Adipocyte (in vitro differentiated cells): ENCODE data around the gene STAMBPL1.
A peak's percentile ranks its signal among the peaks of the same experiment; 100 is the strongest.
"Not testable (repeated sequence)": the region's sequence is repeated elsewhere in the genome, so short reads cannot be mapped to it uniquely, and the experiment has no call there.

ENCODE experiments used
- DNase-seq: peaks from one replicate; pipeline ENCODE4 v3.0.0-alpha.2; 2015; ENCODE audit warnings: low read depth
- H3K27me3 ChIP-seq: replicated peaks from 2 replicates; pipeline ENCODE4 v1.7.0; 2013; ENCODE audit warnings: mild to moderate bottlenecking, low read length, moderate library complexity; ENCODE audit not compliant: control insufficient read depth, insufficient read depth
- H3K36me3 ChIP-seq: 2 replicates; pipeline ENCODE4 v1.7.0; 2013; ENCODE audit warnings: low read length, mild to moderate bottlenecking, moderate library complexity; ENCODE audit not compliant: control insufficient read depth, insufficient read depth, severe bottlenecking
- H3K4me1 ChIP-seq: 2 replicates; pipeline ENCODE4 v1.7.0; 2013; ENCODE audit warnings: mild to moderate bottlenecking, low read length, moderate library complexity; ENCODE audit not compliant: control insufficient read depth, insufficient read depth
- H3K4me3 ChIP-seq: 2 replicates; pipeline ENCODE4 v1.7.0; 2013; ENCODE audit warnings: mild to moderate bottlenecking, low read length, moderate library complexity
- H3K9ac ChIP-seq: 2 replicates; pipeline ENCODE4 v1.7.0; 2013; ENCODE audit warnings: mild to moderate bottlenecking, low read length, moderate library complexity
- H3K9me3 ChIP-seq: 2 replicates; pipeline ENCODE4 v1.7.0; 2013; ENCODE audit warnings: mild to moderate bottlenecking, low read length, moderate library complexity; ENCODE audit not compliant: control insufficient read depth

Gene STAMBPL1

DNA sequence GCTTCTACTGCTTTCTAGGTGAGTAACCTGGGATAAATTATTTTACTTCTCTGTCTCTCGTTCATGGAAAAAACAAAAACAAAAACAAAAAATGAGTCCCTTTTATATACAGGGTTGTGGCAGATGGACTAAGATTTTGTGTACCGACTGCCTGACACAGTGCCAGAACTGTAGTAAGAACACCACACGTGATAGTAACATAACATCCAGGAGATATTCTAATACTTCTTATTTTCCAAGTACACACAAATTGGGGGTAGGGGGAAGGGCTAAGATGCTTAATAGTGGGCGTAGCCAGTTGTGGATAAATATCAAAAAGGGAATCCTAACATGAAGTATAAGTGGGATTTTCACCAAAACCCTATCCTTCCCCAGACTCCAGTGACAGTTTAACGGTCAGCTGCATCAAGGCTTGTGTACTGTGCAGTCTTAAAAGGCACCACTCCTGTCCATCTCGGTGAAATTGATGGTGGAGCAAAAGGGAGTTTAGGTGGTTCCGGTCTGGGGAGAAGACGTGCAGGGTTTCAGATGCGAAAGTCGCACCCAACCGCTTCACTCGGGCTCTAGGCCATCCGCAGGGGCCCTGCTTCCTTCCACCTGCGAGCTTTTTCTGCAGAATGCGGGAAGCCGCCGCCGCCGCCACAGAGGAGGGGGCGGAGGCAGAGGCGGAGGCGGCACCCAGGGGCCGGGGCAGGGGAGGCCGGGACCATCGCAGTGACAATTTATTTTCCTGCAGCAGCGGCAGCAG lies at the start of gene STAMBPL1:
Gene STAMBPL1, plus strand, starts transcription at position 712 of the 748 bp plus-strand sequence. CDS start 21,464 bp downstream, outside the sequence.
- H3K27me3 ChIP-seq: no peaks in the 10 kb centered on the region
- DNase-seq: peak; percentile 33

GRCh38 chr10:88830643-88831268 lies 49.3 kb upstream of the STAMBPL1 start:
- Histone ChIP-seq H3K4me1 (peaks cover 5% of the 10 kb centered on the region), H3K9me3 (no peaks in the 10 kb centered on the region), H3K4me3 (no peak overlapping the region), H3K27me3 (no peaks in the 10 kb centered on the region), H3K9ac (no peak overlapping the region), H3K36me3 (no peaks in the 10 kb centered on the region)
- DNase-seq: no peak

More for the DNA sequence above, at the start of gene STAMBPL1:
- Histone ChIP-seq H3K9me3 (no peaks in the 10 kb centered on the region), H3K36me3 (no peaks in the 10 kb centered on the region), H3K4me3 (peak within 1 kb of the TSS; percentile 85), H3K9ac (peak within 1 kb of the TSS; percentile 87), H3K4me1 (peaks cover 31% of the 10 kb centered on the region)

- DNase-seq: no peak
- Histone ChIP-seq H3K36me3 (no peaks in the 10 kb centered on the region), H3K27me3 (no peaks in the 10 kb centered on the region)
These were observed 48.3 kb upstream of the STAMBPL1 start for GRCh38 chr10:88831709-88832108.

DNA sequence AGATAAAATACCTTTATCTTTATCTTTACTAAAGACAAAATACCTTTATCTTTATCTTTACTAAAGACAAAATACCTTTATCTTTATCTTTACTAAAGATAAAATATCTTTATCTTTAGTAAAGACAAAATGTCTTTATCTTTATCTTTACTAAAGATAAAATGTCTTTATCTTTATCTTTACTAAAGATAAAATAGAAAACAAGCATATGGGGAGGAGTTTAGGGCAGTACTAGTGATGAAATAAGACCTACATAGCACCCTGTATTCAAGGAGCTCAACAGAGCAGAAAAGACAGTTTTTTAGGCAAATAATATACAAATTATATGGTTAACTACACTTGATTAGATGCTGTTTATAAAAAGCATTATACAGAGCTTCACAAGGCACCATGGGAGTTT lies 47.7 kb upstream of the STAMBPL1 start:
- Histone ChIP-seq H3K36me3 (no peaks in the 10 kb centered on the region), H3K27me3 (no peaks in the 10 kb centered on the region), H3K9me3 (no peaks in the 10 kb centered on the region), H3K4me3 (no peak overlapping the region), H3K4me1 (peaks cover 5% of the 10 kb centered on the region), H3K9ac (no peak overlapping the region)
- DNase-seq: no peak

More at GRCh38 chr10:88831709-88832108, 48.3 kb upstream of the STAMBPL1 start:
- Histone ChIP-seq H3K9ac (no peak overlapping the region), H3K4me3 (no peak overlapping the region), H3K4me1 (peaks cover 5% of the 10 kb centered on the region), H3K9me3 (no peaks in the 10 kb centered on the region)

- Histone ChIP-seq H3K9me3 (no peaks in the 10 kb centered on the region), H3K4me3 (no peak overlapping the region), H3K9ac (no peak overlapping the region), H3K27me3 (no peaks in the 10 kb centered on the region), H3K36me3 (no peaks in the 10 kb centered on the region), H3K4me1 (peaks cover 3% of the 10 kb centered on the region)
- no peak for DNase-seq
These were observed 46.9 kb upstream of the STAMBPL1 start for GRCh38 chr10:88833156-88833555.

DNA sequence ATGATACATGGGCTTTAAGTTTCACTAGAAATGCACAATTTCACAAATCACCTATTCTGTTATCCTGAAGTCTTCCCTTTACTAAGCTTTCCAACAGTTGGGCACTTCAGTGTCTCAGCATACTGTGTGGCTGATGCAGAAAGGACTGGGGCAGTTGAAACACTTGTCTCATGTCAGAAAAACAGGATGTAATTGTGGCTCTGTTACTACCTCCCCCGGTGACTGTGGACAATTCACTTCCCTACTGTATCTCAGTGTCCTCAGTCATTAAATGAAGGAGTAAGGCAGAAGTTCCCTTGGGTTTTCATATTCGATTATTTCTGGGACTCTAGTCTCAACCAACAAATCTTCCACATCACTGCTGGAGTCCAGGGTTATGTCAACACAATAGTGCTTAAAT lies 46.3 kb upstream of the STAMBPL1 start:
- H3K27me3 ChIP-seq: no peaks in the 10 kb centered on the region
- no peak overlapping the region for H3K9ac ChIP-seq
- no peak overlapping the region for H3K4me3 ChIP-seq
- H3K36me3 ChIP-seq: no peaks in the 10 kb centered on the region
- no peaks in the 10 kb centered on the region for H3K9me3 ChIP-seq
- no peaks in the 10 kb centered on the region for H3K4me1 ChIP-seq
- no peak for DNase-seq

- no peaks in the 10 kb centered on the region for H3K27me3 ChIP-seq
- DNase-seq: peak; percentile 96
These were observed 44.7 kb upstream of the STAMBPL1 start for GRCh38 chr10:88835096-88835909.

DNA sequence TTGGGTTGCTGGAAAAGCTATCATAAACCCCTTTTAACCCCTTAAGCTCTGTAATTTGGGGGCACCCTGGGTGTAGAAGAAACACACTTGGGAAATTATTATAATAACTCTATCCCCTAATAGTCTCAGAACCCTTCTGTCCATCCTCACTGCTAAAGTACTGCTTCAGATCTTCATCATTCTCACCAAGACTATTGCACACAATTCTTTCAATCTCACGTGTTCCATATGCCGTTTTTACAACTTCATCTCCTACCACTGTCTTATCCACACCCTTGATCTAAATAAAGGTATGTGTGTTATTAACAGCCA lies 44.2 kb upstream of the STAMBPL1 start:
- Histone ChIP-seq H3K9me3 (no peaks in the 10 kb centered on the region), H3K4me3 (no peak overlapping the region), H3K4me1 (no peaks in the 10 kb centered on the region), H3K36me3 (no peaks in the 10 kb centered on the region), H3K27me3 (no peaks in the 10 kb centered on the region), H3K9ac (no peak overlapping the region)
- no peak for DNase-seq

More at GRCh38 chr10:88835096-88835909, 44.7 kb upstream of the STAMBPL1 start:
- no peaks in the 10 kb centered on the region for H3K4me1 ChIP-seq
- no peak overlapping the region for H3K4me3 ChIP-seq
- H3K9me3 ChIP-seq: no peaks in the 10 kb centered on the region
- no peaks in the 10 kb centered on the region for H3K36me3 ChIP-seq
- no peak overlapping the region for H3K9ac ChIP-seq

- not testable (repeated sequence) for H3K27me3 ChIP-seq, H3K9me3 ChIP-seq, H3K4me3 ChIP-seq, DNase-seq, H3K36me3 ChIP-seq, H3K4me1 ChIP-seq, H3K9ac ChIP-seq
These were observed 42.4 kb upstream of the STAMBPL1 start for GRCh38 chr10:88837632-88838031.

- H3K9me3 ChIP-seq: no peaks in the 10 kb centered on the region
- no peak for DNase-seq
- H3K27me3 ChIP-seq: no peaks in the 10 kb centered on the region
- H3K36me3 ChIP-seq: no peaks in the 10 kb centered on the region
- H3K4me1 ChIP-seq: no peaks in the 10 kb centered on the region
- no peak overlapping the region for H3K4me3 ChIP-seq
- no peak overlapping the region for H3K9ac ChIP-seq
These were observed 41.2 kb upstream of the STAMBPL1 start for GRCh38 chr10:88838766-88839350.

DNA sequence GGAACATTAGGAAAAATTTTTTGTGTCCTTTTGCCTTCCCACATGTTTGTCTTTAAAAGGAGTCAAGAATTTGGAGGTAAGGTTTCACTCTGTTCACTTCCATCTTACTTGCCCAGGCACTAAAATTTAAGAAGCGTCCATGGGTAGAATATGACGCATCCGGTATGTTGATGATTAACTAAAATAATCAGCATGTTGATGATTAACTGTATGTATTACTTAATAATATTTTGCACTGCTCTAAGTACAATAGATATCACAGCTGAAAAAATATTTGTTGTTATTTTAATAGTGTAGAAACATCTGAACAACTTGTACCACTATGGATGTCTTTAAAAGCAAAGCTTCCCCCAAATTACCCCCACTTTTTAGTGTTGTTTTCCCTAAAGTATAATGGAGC lies 39.9 kb upstream of the STAMBPL1 start:
- no peak overlapping the region for H3K4me3 ChIP-seq
- H3K9me3 ChIP-seq: no peaks in the 10 kb centered on the region
- H3K9ac ChIP-seq: no peak overlapping the region
- DNase-seq: no peak
- H3K36me3 ChIP-seq: no peaks in the 10 kb centered on the region
- no peaks in the 10 kb centered on the region for H3K4me1 ChIP-seq
- H3K27me3 ChIP-seq: no peaks in the 10 kb centered on the region
